A549 (cell line): ENCODE measurements around the gene SLC23A2.
"Not testable (repeated sequence)": the region's sequence is repeated elsewhere in the genome, so short reads cannot be mapped to it uniquely, and the experiment has no call there.

ENCODE experiments used
- BHLHE40 ChIP-seq: IDR thresholded peaks from 2 replicates; pipeline ENCODE4 v1.6.1; 2012; ENCODE audit warnings: low read depth, low read length, inconsistent platforms
- CTCF ChIP-seq: fragments of >200 bp; sonication (Bioruptor Twin); formaldehyde crosslinking; IDR thresholded peaks from 3 replicates; pipeline ENCODE4 v1.5.1; 2016
- HEYL ChIP-seq: fragments of 250-450 bp; sonication (Bioruptor Pico); IDR thresholded peaks from 2 replicates; pipeline ENCODE4 v1.8.0; 2021; ENCODE audit warnings: mild to moderate bottlenecking, moderate library complexity
- NFE2L2 ChIP-seq: fragments of 150-350 bp; conservative IDR thresholded peaks from 2 replicates; pipeline ENCODE4 v1.6.1; 2014; ENCODE audit warnings: low read length
- PBX3 ChIP-seq: IDR thresholded peaks from 2 replicates; pipeline ENCODE4 v1.6.1; 2012
- POLR2A ChIP-seq: IDR thresholded peaks from 2 replicates; pipeline ENCODE4 v1.6.1; 2012; ENCODE audit warnings: mild to moderate bottlenecking, low read length
- RAD21 ChIP-seq, 2 experiments: fragments of >200 bp in 1 of 2; sonication (Bioruptor Twin) in 1 of 2; formaldehyde crosslinking in 1 of 2; IDR thresholded peaks in 1 of 2; conservative IDR thresholded peaks in 1 of 2; 2 replicates in 1 of 2; 3 replicates in 1 of 2; pipeline ENCODE4 v1.6.1; 2012 to 2018; ENCODE audit warnings: inconsistent platforms in 1 of 2
- RFX5 ChIP-seq: fragments of 450-650 bp; IDR thresholded peaks from 2 replicates; pipeline ENCODE4 v1.7.1; 2014; ENCODE audit warnings: antibody characterized with exemption, mild to moderate bottlenecking, moderate library complexity

- TF ChIP-seq POLR2A; BHLHE40; RAD21 (conservative IDR thresholded peaks at IDR 0.05 in 1 of 2, IDR thresholded peaks at IDR 0.05 in 1 of 2); CTCF; RFX5; PBX3; HEYL (CRISPR knock-in tag); NFE2L2: not testable (repeated sequence)
Observed at GRCh38 chr20:4878099-4878498, 123.2 kb downstream of the SLC23A2 start.
